SK-N-SH (cell line): Measurements from ENCODE around the gene RTN4RL1. TPM values are rescaled to one million over a fixed set of nuclear protein-coding genes. Genes with fewer than 3 reads are reported as not detected.

ENCODE experiments used
- CTCF ChIA-PET: fragments of 300-600, 350-600 bp; formaldehyde crosslinking; extraction: SDS; loops from one replicate; lab custom pipeline; 2021; lab: Yijun Ruan, JAX
- POLR2A ChIA-PET: fragments of 350-600 bp; sonication (Branson Sonifier 250); formaldehyde crosslinking; extraction: SDS; loops from one replicate; lab custom pipeline; 2020; ENCODE audit warnings: antibody characterized with exemption, inconsistent platforms; lab: Yijun Ruan, JAX
- DNase-seq: peaks from one replicate; pipeline ENCODE4 v3.0.0; 2012
- H2AFZ ChIP-seq: fragments of 200-600 bp; sonication (generic); 2 replicates; pipeline ENCODE4 v1.8.1; 2016; ENCODE audit warnings: antibody characterized with exemption, mild to moderate bottlenecking, low read depth
- H3F3A ChIP-seq: fragments of 200-600 bp; sonication (generic); replicated peaks from 2 replicates; pipeline ENCODE3; 2016; ENCODE audit warnings: antibody characterized with exemption, mild to moderate bottlenecking; ENCODE audit not compliant: insufficient read depth
- H3K27ac ChIP-seq, 2 experiments: fragments of 200-500 bp in 1 of 2; fragments of 200-600 bp in 1 of 2; sonication (Bioruptor generic) in 1 of 2; sonication (generic), shearing (Covaris generic) in 1 of 2; 2 replicates each; pipeline versions ENCODE4 v1.5.1 to v1.6.1; 2014 to 2016; ENCODE audit warnings: low read depth in 2 of 2, inconsistent platforms in 1 of 2, low read length in 1 of 2, mild to moderate bottlenecking in 1 of 2, mixed read lengths in 1 of 2
- H3K27me3 ChIP-seq: fragments of 200-600 bp; sonication (generic), shearing (Covaris generic); 2 replicates; pipeline ENCODE4 v1.6.1; 2016; ENCODE audit warnings: mixed run types; ENCODE audit not compliant: insufficient read depth
- H3K36me3 ChIP-seq, 2 experiments: fragments of 200-500 bp in 1 of 2; fragments of 200-600 bp in 1 of 2; sonication (Bioruptor generic) in 1 of 2; sonication (generic) in 1 of 2; replicated peaks in 1 of 2; 2 replicates each; pipeline versions ENCODE3 to v1.5.1; 2014 to 2016; ENCODE audit warnings: low read length in 1 of 2, mild to moderate bottlenecking in 1 of 2; ENCODE audit not compliant: insufficient read depth in 2 of 2, control insufficient read depth in 1 of 2
- H3K4me1 ChIP-seq, 2 experiments: fragments of 200-500 bp in 1 of 2; fragments of 200-600 bp in 1 of 2; sonication (Bioruptor generic) in 1 of 2; sonication (generic), shearing (Covaris generic) in 1 of 2; 2 replicates each; pipeline versions ENCODE4 v1.5.1 to v1.6.1; 2014 to 2016; ENCODE audit warnings: low read depth in 1 of 2, low read length in 1 of 2, mixed run types in 1 of 2; ENCODE audit not compliant: insufficient read depth in 2 of 2, control insufficient read depth in 1 of 2
- H3K4me2 ChIP-seq: fragments of 200-600 bp; sonication (generic), shearing (Covaris generic); 2 replicates; pipeline ENCODE4 v1.6.1; 2017; ENCODE audit warnings: mixed run types
- H3K4me3 ChIP-seq, 2 experiments: fragments of 200-500 bp in 1 of 2; fragments of 200-600 bp in 1 of 2; sonication (Bioruptor generic) in 1 of 2; sonication (generic), shearing (Covaris generic) in 1 of 2; 2 replicates each; pipeline versions ENCODE4 v1.5.1 to v1.8.1; 2014 to 2016; ENCODE audit warnings: low read depth in 2 of 2, inconsistent platforms in 1 of 2, low read length in 1 of 2, mild to moderate bottlenecking in 1 of 2, mixed read lengths in 1 of 2, moderate library complexity in 1 of 2
- H3K79me2 ChIP-seq: fragments of 200-600 bp; sonication (generic); 2 replicates; pipeline ENCODE4 v1.8.1; 2017; ENCODE audit warnings: mild to moderate bottlenecking; ENCODE audit not compliant: insufficient read depth
- H3K9ac ChIP-seq: fragments of 200-600 bp; sonication (generic); 2 replicates; pipeline ENCODE4 v1.6.1; 2017; ENCODE audit warnings: mixed run types
- H3K9me2 ChIP-seq: fragments of 200-600 bp; sonication (generic); 2 replicates; pipeline ENCODE4 v1.6.1; 2017; ENCODE audit warnings: mixed run types
- H3K9me3 ChIP-seq: fragments of 200-600 bp; sonication (generic); 2 replicates; pipeline ENCODE4 v1.6.1; 2017; ENCODE audit warnings: mixed run types, mild to moderate bottlenecking, moderate library complexity
- H4K20me1 ChIP-seq: fragments of 200-600 bp; sonication (generic); 2 replicates; pipeline ENCODE4 v1.6.1; 2017; ENCODE audit warnings: mild to moderate bottlenecking, mixed run types; ENCODE audit not compliant: insufficient read depth
- ELF1 ChIP-seq: IDR thresholded peaks from 2 replicates; pipeline ENCODE4 v1.4.0; 2012
- FOSL2 ChIP-seq: IDR thresholded peaks from 2 replicates; pipeline ENCODE4 v1.4.0; 2012; ENCODE audit warnings: low read depth, mild to moderate bottlenecking, moderate library complexity, borderline replicate concordance
- GABPA ChIP-seq: IDR thresholded peaks from 2 replicates; pipeline ENCODE4 v1.4.0; 2012; ENCODE audit warnings: low read depth, mild to moderate bottlenecking
- GATA2 ChIP-seq: sonication (generic); formaldehyde crosslinking; IDR thresholded peaks from 2 replicates; pipeline ENCODE4 v1.5.0; 2020; ENCODE audit warnings: mild to moderate bottlenecking, missing genetic modification reagents
- MXI1 ChIP-seq: IDR thresholded peaks from 2 replicates; pipeline ENCODE4 v1.6.1; 2012; ENCODE audit warnings: mild to moderate bottlenecking, low read depth, low read length, improper control_type of control experiment
- NFIC ChIP-seq: IDR thresholded peaks from 2 replicates; pipeline ENCODE4 v1.4.0; 2012; ENCODE audit warnings: borderline replicate concordance
- PBX3 ChIP-seq: IDR thresholded peaks from 2 replicates; pipeline ENCODE4; 2012
- POLR2AphosphoS5 ChIP-seq: IDR thresholded peaks from 2 replicates; pipeline ENCODE4 v1.6.1; 2012; ENCODE audit warnings: low read depth, low read length
- RAD21 ChIP-seq: IDR thresholded peaks from 2 replicates; pipeline ENCODE4 v1.6.1; 2012; ENCODE audit warnings: mild to moderate bottlenecking, low read length
- TCF12 ChIP-seq: IDR thresholded peaks from 2 replicates; pipeline ENCODE4 v1.4.0; 2012
- TEAD4 ChIP-seq: IDR thresholded peaks from 2 replicates; pipeline ENCODE4 v1.4.0; 2012; ENCODE audit warnings: mild to moderate bottlenecking, borderline replicate concordance; ENCODE audit not compliant: insufficient read depth
- WGBS: methylation state at CpG from one replicate; pipeline ENCODE4 v1.1.6; 2017; ENCODE audit warnings: low lambda C conversion rate; 5-methylcytosine and 5-hydroxymethylcytosine counted together
- polyA plus RNA-seq, 3 experiments: library from polyadenylated mRNA; depleted of rRNA; stranded (reverse); fragments of >200 nt; gene quantifications; 2 replicates each; pipeline ENCODE4 v1.2.3, GENCODE V29; 2012

Gene RTN4RL1
- polyA plus RNA-seq, 1 of the 3 experiments (the other 2 are of a cell fraction) = 0.07 TPM

GRCh38 chr17:1992541-1992940, 32.6 kb downstream of the RTN4RL1 start:
- no peak overlapping the region for H3K4me2 ChIP-seq
- CTCF ChIA-PET = no interaction called here

DNA sequence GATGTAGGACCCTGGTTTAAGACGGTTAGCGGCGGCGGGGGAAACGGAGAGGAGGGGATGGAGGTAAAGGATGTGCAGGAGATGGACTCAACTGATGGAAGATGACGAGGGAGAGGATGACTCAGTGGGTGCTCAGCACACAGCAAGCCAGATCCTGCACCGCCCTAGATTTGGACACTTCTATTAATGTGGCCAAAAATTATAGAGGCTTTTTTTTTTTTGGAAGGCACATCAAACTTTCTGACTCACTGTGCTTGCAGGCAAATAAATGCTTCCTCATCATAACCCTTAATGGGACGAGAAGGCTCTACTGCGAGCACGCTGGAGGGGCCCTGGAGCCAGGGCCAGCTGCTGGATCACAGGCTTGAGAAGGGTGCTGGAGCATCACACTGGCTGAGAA, 36.0 kb downstream of the RTN4RL1 start:
- CTCF ChIA-PET = interaction anchor here (1.4 kb wide), 1 partner anchor 80 kb away, joined by 4 read pairs; no protein-coding TSS in a partner anchor
- peak overlapping the region; percentile 17; the same call in 1 of the 2 replicates for H3K4me2 ChIP-seq

More at GRCh38 chr17:1992541-1992940, 32.6 kb downstream of the RTN4RL1 start:
- Histone ChIP-seq H3K4me1 (peaks cover 4 to 21% of the 10 kb centered on the region in 2 experiments; a peak in 2 of 4 replicates), H3K4me3 (no peak overlapping the region), H2AFZ (no peak overlapping the region), H3K9ac (no peak overlapping the region), H3K9me3 (no peaks in the 10 kb centered on the region), H3K36me3 (no peaks in the 10 kb centered on the region), H3K27me3 (no peaks in the 10 kb centered on the region), H3K27ac (no peak overlapping the region), H3K9me2 (no peaks in the 10 kb centered on the region), H3F3A (peaks cover 14% of the 10 kb centered on the region), H4K20me1 (no peaks in the 10 kb centered on the region), H3K79me2 (no peaks in the 10 kb centered on the region)
- DNase-seq = no peak
- TF ChIP-seq GATA2 (no peak), TEAD4 (no peak), MXI1 (no peak), ELF1 (no peak), RAD21 (no peak)
- POLR2A ChIA-PET = no interaction called here
- WGBS = 82% methylated on average over 6 of the region's 10 CpGs

More for the DNA sequence above, 36.0 kb downstream of the RTN4RL1 start:
- no peaks in the 10 kb centered on the region for H3K36me3 ChIP-seq
- H3K27ac ChIP-seq = peak overlapping the region in 1 of 2 experiments; percentile 64; a peak in 2 of 4 replicates
- peaks cover 14% of the 10 kb centered on the region for H3F3A ChIP-seq
- TF ChIP-seq POLR2AphosphoS5 (no peak), TCF12 (0 out of 2 replicates have a peak, but pooled peaks have one; percentile 17), NFIC (peak; percentile 53; the same call in 1 of the 2 replicates), GABPA (no peak), PBX3 (peak; percentile 17; the same call in 1 of the 2 replicates), FOSL2 (peak; percentile 74; the same call in 1 of the 2 replicates)
- H3K9ac ChIP-seq = no peak overlapping the region
- POLR2A ChIA-PET = no interaction called here
- no peak for DNase-seq
- no peaks in the 10 kb centered on the region for H3K79me2 ChIP-seq
- no peak overlapping the region for H3K4me3 ChIP-seq
- H4K20me1 ChIP-seq = no peaks in the 10 kb centered on the region
- peaks cover 4 to 5% of the 10 kb centered on the region in 2 experiments; a peak in 2 of 4 replicates for H3K4me1 ChIP-seq
- no peak overlapping the region; the same call in 1 of the 2 replicates for H2AFZ ChIP-seq
- no peaks in the 10 kb centered on the region for H3K9me3 ChIP-seq
- no peaks in the 10 kb centered on the region for H3K9me2 ChIP-seq
- H3K27me3 ChIP-seq = no peaks in the 10 kb centered on the region
- 32% methylated on average over 10 of the region's 10 CpGs for WGBS
